ENCODE results near the gene DLGAP1. TPM values are rescaled to one million over a fixed set of nuclear protein-coding genes. Genes with fewer than 3 reads are reported as not detected.

The DLGAP1 gene
- total and polyA plus RNA-seq, 7 experiments from 2014 or later: 0.32 to 1.0 TPM; not detected in 5

DNA sequence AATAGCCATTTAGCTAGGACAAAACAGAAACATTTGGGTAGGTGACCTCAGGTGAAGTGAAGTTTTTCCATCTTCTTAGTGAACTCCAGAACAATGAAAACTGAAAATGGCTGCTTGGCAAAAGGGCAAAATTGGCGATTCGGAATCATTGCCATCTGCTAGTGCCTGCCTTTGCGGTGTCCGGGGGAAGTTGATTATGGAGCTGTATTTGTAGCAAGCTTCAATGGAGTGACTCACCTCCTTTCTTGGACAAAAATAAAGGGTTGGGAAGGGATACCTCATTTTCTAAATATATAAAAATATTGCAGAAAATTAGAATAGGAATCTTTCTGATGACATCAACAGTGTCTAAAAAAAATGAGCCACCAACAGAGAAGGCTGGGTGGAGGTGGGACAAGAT lies 544.6 kb downstream of the DLGAP1 start:
- Mint-ChIP-seq H3K27me3 (peaks cover 0 to 5% (median 2%) of the 10 kb centered on the region in 5 donors), H3K9me3 (peaks cover 0 to 3% (median 0%) of the 10 kb centered on the region in 11 donors), H3K36me3 (no peaks in the 10 kb centered on the region), H3K4me1 (no peaks in the 10 kb centered on the region), H3K27ac (no peak overlapping the region), H3K4me3 (no peak overlapping the region)
- Histone ChIP-seq H3K27ac (ENCODE audit: low read depth, low read length) (no peak overlapping the region), H3K4me1 (ENCODE audit: control insufficient read depth in 2 of 2, insufficient read depth in 2 of 2, low read length in 2 of 2) (no peaks in the 10 kb centered on the region), H3K4me3 (ENCODE audit: low read length) (no peak overlapping the region), H3K27me3 (ENCODE audit: control insufficient read depth in 2 of 2, insufficient read depth in 2 of 2, low read length in 2 of 2) (no peaks in the 10 kb centered on the region), H3K36me3 (ENCODE audit: control insufficient read depth in 2 of 3, insufficient read depth in 3 of 3, low read length in 3 of 3) (no peaks in the 10 kb centered on the region), H3K9me3 (ENCODE audit: control insufficient read depth in 2 of 3, low read length in 3 of 3) (no peaks in the 10 kb centered on the region)
- DNase-seq: no peak
- intact Hi-C loops (cut with micrococcal nuclease): no loop called here
- ChIA-PET POLR2A (no interaction called here), CTCF (no interaction called here)
- ATAC-seq: no peak

DNA sequence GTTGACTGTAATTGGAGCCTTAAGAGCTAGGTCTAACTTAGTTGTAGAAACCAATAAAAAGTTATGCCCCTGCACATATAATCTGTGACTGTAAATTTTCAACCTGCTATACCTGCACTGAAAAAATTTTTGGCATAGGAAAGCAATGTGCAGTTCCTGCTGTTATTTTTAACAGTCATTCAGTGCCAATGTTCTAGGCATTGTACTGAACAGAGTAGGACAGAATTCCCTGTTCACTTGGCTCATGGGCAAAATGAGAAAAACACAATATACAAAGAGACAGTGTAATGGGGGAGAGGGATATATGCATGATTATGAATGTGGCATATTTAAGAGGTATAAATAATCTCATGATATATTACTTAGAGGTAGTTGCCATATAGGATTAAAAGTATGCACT lies 547.2 kb downstream of the DLGAP1 start:
- peaks cover 0 to 5% (median 2%) of the 10 kb centered on the region in 5 donors for H3K27me3 Mint-ChIP-seq
- H3K9me3 ChIP-seq (ENCODE audit: control insufficient read depth in 2 of 3, low read length in 3 of 3): no peaks in the 10 kb centered on the region
- no peaks in the 10 kb centered on the region for H3K36me3 ChIP-seq (ENCODE audit: control insufficient read depth in 2 of 3, insufficient read depth in 3 of 3, low read length in 3 of 3)
- DNase-seq (no peak), ATAC-seq (no peak)
- intact Hi-C loops (cut with micrococcal nuclease): no loop called here
- H3K27ac Mint-ChIP-seq: no peak overlapping the region
- no peaks in the 10 kb centered on the region for H3K4me1 Mint-ChIP-seq
- no peak overlapping the region for H3K27ac ChIP-seq (ENCODE audit: low read depth, low read length)
- peaks cover 0 to 3% (median 0%) of the 10 kb centered on the region in 11 donors for H3K9me3 Mint-ChIP-seq
- no peak overlapping the region for H3K4me3 Mint-ChIP-seq
- H3K27me3 ChIP-seq (ENCODE audit: control insufficient read depth in 2 of 2, insufficient read depth in 2 of 2, low read length in 2 of 2): no peaks in the 10 kb centered on the region
- H3K4me3 ChIP-seq (ENCODE audit: low read length): no peak overlapping the region
- ChIA-PET POLR2A (no interaction called here), CTCF (no interaction called here)
- H3K36me3 Mint-ChIP-seq: no peaks in the 10 kb centered on the region
- H3K4me1 ChIP-seq (ENCODE audit: control insufficient read depth in 2 of 2, insufficient read depth in 2 of 2, low read length in 2 of 2): no peaks in the 10 kb centered on the region

DNA sequence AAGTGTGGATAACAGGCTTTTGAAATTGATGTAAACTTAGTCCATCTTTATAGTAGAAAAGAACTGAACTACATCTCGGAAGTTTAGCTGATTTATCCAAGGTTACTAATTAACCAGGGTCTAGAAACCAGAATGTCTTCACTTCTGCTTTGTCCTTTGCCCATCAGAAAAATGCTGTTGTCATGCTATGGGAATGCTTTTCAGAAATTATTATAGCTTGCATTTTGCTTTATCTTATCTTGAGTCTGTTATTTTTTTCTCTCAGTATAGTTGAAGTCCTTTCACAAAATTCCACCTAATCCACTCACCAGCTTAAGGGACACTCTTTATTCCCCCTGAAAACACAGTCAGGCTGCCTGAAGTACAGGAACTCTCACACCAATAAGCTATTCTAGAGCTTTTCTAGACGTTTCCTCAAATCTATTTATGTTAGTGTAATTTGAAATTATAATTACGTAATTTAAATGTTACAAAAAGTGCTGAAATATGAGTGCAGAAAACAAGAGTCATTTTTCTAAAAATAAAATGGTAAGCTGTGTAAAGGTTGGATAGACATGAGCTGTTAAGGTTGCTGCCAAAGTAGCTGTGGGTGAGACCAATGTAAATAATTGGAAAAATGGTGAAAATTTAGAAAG lies 548.9 kb downstream of the DLGAP1 start:
- no peak overlapping the region for H3K27ac Mint-ChIP-seq
- Histone ChIP-seq H3K36me3 (ENCODE audit: control insufficient read depth in 2 of 3, insufficient read depth in 3 of 3, low read length in 3 of 3) (no peaks in the 10 kb centered on the region), H3K9me3 (ENCODE audit: control insufficient read depth in 2 of 3, low read length in 3 of 3) (no peaks in the 10 kb centered on the region), H3K27ac (ENCODE audit: low read depth, low read length) (no peak overlapping the region), H3K4me3 (ENCODE audit: low read length) (no peak overlapping the region), H3K4me1 (ENCODE audit: control insufficient read depth in 2 of 2, insufficient read depth in 2 of 2, low read length in 2 of 2) (no peaks in the 10 kb centered on the region), H3K27me3 (ENCODE audit: control insufficient read depth in 2 of 2, insufficient read depth in 2 of 2, low read length in 2 of 2) (no peaks in the 10 kb centered on the region)
- DNase-seq: no peak
- H3K4me1 Mint-ChIP-seq: no peaks in the 10 kb centered on the region
- H3K9me3 Mint-ChIP-seq: peaks cover 0 to 3% (median 0%) of the 10 kb centered on the region in 11 donors
- ChIA-PET POLR2A (no interaction called here), CTCF (no interaction called here)
- ATAC-seq: no peak
- no peaks in the 10 kb centered on the region for H3K36me3 Mint-ChIP-seq
- H3K4me3 Mint-ChIP-seq: no peak overlapping the region
- intact Hi-C loops (cut with micrococcal nuclease): no loop called here
- peaks cover 2 to 13% (median 6%) of the 10 kb centered on the region in 5 donors for H3K27me3 Mint-ChIP-seq

DNA sequence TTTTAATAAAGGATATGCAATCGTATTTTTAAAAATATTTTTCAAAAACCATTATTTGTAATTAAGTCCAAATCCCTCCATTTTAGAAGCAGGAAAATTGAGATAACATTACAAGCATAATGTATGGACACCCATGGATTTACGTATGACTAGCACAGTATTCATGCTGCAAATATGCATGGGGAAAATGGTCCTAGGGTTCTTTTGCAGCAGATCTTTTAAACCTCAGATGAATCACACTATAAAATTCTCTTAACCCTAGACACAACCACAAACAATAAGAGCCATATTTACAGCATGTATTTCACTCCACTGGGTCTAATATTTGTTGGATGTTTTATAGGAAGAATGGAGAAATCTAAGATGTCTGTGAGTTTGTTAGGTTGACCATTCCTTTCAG lies 551.8 kb downstream of the DLGAP1 start:
- Mint-ChIP-seq H3K27me3 (peaks cover 0 to 17% (median 13%) of the 10 kb centered on the region in 5 donors), H3K4me1 (no peaks in the 10 kb centered on the region), H3K4me3 (no peak overlapping the region), H3K36me3 (no peaks in the 10 kb centered on the region), H3K27ac (no peak overlapping the region), H3K9me3 (peaks cover 0 to 3% (median 0%) of the 10 kb centered on the region in 11 donors)
- no peaks in the 10 kb centered on the region for H3K4me1 ChIP-seq (ENCODE audit: control insufficient read depth in 2 of 2, insufficient read depth in 2 of 2, low read length in 2 of 2)
- ATAC-seq (no peak), DNase-seq (no peak)
- no peaks in the 10 kb centered on the region for H3K36me3 ChIP-seq (ENCODE audit: control insufficient read depth in 2 of 3, insufficient read depth in 3 of 3, low read length in 3 of 3)
- H3K27ac ChIP-seq (ENCODE audit: low read depth, low read length): no peak overlapping the region
- H3K4me3 ChIP-seq (ENCODE audit: low read length): no peak overlapping the region
- intact Hi-C loops (cut with micrococcal nuclease): no loop called here
- no peaks in the 10 kb centered on the region for H3K27me3 ChIP-seq (ENCODE audit: control insufficient read depth in 2 of 2, insufficient read depth in 2 of 2, low read length in 2 of 2)
- CTCF ChIA-PET: no interaction called here
- no peaks in the 10 kb centered on the region for H3K9me3 ChIP-seq (ENCODE audit: control insufficient read depth in 2 of 3, low read length in 3 of 3)
- POLR2A ChIA-PET: no interaction called here

DNA sequence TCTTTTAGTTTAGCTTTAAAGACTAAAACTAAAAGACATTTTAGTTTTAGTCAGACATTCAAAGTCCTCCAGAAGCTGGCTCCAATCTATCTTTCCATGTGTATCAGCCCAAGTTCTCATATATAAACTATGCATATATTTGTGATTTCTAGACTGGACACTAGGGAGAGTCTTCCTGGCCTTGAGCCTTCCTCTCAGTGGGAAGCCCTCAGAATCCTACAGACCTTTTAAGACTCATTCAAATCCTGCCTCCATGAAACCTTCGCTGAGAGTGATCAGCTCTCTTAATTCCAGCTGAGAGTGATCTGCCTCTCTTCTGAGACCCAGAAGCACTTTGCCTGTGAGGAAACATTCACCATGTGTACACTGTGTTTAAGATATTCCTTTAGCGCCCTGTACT lies 552.4 kb downstream of the DLGAP1 start:
- Histone ChIP-seq H3K27ac (ENCODE audit: low read depth, low read length) (no peak overlapping the region), H3K4me3 (ENCODE audit: low read length) (no peak overlapping the region), H3K27me3 (ENCODE audit: control insufficient read depth in 2 of 2, insufficient read depth in 2 of 2, low read length in 2 of 2) (no peaks in the 10 kb centered on the region), H3K36me3 (ENCODE audit: control insufficient read depth in 2 of 3, insufficient read depth in 3 of 3, low read length in 3 of 3) (no peaks in the 10 kb centered on the region), H3K9me3 (ENCODE audit: control insufficient read depth in 2 of 3, low read length in 3 of 3) (no peaks in the 10 kb centered on the region), H3K4me1 (ENCODE audit: control insufficient read depth in 2 of 2, insufficient read depth in 2 of 2, low read length in 2 of 2) (no peaks in the 10 kb centered on the region)
- H3K27me3 Mint-ChIP-seq: peaks cover 0 to 17% (median 13%) of the 10 kb centered on the region in 5 donors
- ChIA-PET POLR2A (no interaction called here), CTCF (no interaction called here)
- intact Hi-C loops (cut with micrococcal nuclease): no loop called here
- H3K4me1 Mint-ChIP-seq: no peaks in the 10 kb centered on the region
- H3K4me3 Mint-ChIP-seq: no peak overlapping the region
- no peak overlapping the region for H3K27ac Mint-ChIP-seq
- H3K9me3 Mint-ChIP-seq: peaks cover 0 to 2% (median 0%) of the 10 kb centered on the region in 11 donors
- ATAC-seq (no peak), DNase-seq (no peak)
- H3K36me3 Mint-ChIP-seq: no peaks in the 10 kb centered on the region

DNA sequence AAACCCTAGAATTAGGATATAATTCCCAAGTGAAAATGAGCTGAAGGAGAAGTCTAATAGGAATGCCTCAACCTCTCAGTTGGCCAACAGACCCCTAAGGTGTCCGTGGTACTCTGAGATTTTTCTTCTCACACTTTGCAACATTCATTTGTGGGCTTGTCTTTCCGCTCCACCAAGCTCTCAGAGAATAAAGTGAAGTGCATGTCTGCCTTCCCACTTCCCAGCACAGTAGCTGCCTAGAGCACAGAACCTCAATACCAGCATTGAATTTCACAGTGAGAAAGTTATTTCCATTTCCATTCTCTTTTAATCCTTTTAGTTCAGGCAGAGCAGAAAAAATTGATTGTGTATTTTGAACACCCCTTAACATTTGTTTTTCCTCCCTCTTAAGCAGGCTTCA lies 553.3 kb downstream of the DLGAP1 start:
- Mint-ChIP-seq H3K9me3 (peaks cover 0 to 1% (median 0%) of the 10 kb centered on the region in 11 donors), H3K27ac (no peak overlapping the region), H3K4me1 (no peaks in the 10 kb centered on the region), H3K4me3 (no peak overlapping the region), H3K36me3 (no peaks in the 10 kb centered on the region), H3K27me3 (peaks cover 0 to 17% (median 9%) of the 10 kb centered on the region in 5 donors)
- Histone ChIP-seq H3K27me3 (ENCODE audit: control insufficient read depth in 2 of 2, insufficient read depth in 2 of 2, low read length in 2 of 2) (no peaks in the 10 kb centered on the region), H3K27ac (ENCODE audit: low read depth, low read length) (no peak overlapping the region), H3K9me3 (ENCODE audit: control insufficient read depth in 2 of 3, low read length in 3 of 3) (no peaks in the 10 kb centered on the region), H3K36me3 (ENCODE audit: control insufficient read depth in 2 of 3, insufficient read depth in 3 of 3, low read length in 3 of 3) (no peaks in the 10 kb centered on the region), H3K4me1 (ENCODE audit: control insufficient read depth in 2 of 2, insufficient read depth in 2 of 2, low read length in 2 of 2) (no peaks in the 10 kb centered on the region), H3K4me3 (ENCODE audit: low read length) (no peak overlapping the region)
- intact Hi-C loops (cut with micrococcal nuclease): no loop called here
- ATAC-seq: no peak
- no peak for DNase-seq
- ChIA-PET POLR2A (no interaction called here), CTCF (interaction anchor here (0.5 kb wide), 1 partner anchor 10 kb away, joined by 3 read pairs; no protein-coding TSS in a partner anchor)

DNA sequence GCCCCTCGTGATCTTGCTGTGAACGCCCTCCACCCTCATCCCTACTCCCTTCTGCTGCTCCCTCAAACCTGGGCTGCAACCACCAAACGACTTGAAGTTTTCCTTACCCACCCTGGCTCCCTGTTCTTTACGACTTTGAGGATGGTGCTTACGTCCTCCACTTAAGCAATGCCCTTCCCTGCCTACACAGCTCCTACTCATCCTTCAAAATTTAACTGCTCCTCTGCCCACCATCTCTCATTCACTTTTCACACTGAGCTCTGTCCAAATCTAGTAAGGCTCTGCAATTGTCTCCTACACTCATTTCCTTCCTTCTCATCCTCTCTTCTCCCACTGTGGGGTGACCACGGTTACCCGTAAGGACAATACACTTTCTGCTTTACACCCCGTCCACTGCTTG lies 554.1 kb downstream of the DLGAP1 start:
- Mint-ChIP-seq H3K27me3 (peaks cover 0 to 19% (median 9%) of the 10 kb centered on the region in 5 donors), H3K9me3 (peaks cover 0 to 1% (median 0%) of the 10 kb centered on the region in 11 donors), H3K4me1 (no peaks in the 10 kb centered on the region), H3K4me3 (no peak overlapping the region), H3K36me3 (no peaks in the 10 kb centered on the region), H3K27ac (no peak overlapping the region)
- Histone ChIP-seq H3K4me1 (ENCODE audit: control insufficient read depth in 2 of 2, insufficient read depth in 2 of 2, low read length in 2 of 2) (no peaks in the 10 kb centered on the region), H3K27ac (ENCODE audit: low read depth, low read length) (no peak overlapping the region), H3K27me3 (ENCODE audit: control insufficient read depth in 2 of 2, insufficient read depth in 2 of 2, low read length in 2 of 2) (no peaks in the 10 kb centered on the region), H3K36me3 (ENCODE audit: control insufficient read depth in 2 of 3, insufficient read depth in 3 of 3, low read length in 3 of 3) (no peaks in the 10 kb centered on the region), H3K4me3 (ENCODE audit: low read length) (no peak overlapping the region), H3K9me3 (ENCODE audit: control insufficient read depth in 2 of 3, low read length in 3 of 3) (no peaks in the 10 kb centered on the region)
- no peak for DNase-seq
- CTCF ChIA-PET: interaction anchor here (0.5 to 0.6 kb wide), 2 partner anchors 11 to 14 kb away, joined by 3 read pairs; no protein-coding TSS in a partner anchor
- intact Hi-C loops (cut with micrococcal nuclease): no loop called here
- ATAC-seq: no peak
- POLR2A ChIA-PET: no interaction called here

Measured in naive thymus-derived CD4-positive, alpha-beta T cell (primary cell).